Muscle of arm (tissue), 12 donors: ENCODE measurements around the gene NDUFAF4. TPM values are rescaled to one million over a fixed set of nuclear protein-coding genes. Genes with fewer than 3 reads are reported as not detected.
"Not testable (repeated sequence)": the region's sequence is repeated elsewhere in the genome, so short reads cannot be mapped to it uniquely, and the experiment has no call there.

Experiments used
- DNase-seq: peaks from one replicate; pipeline ENCODE4 v3.0.0-alpha.2; 2013
- polyA plus RNA-seq, 12 donors: library from polyadenylated mRNA; unstranded; fragments of 120-200 nt; gene quantifications; one replicate each; pipeline ENCODE4 v1.2.1, GENCODE V29; 2013; ENCODE audit not compliant: insufficient read length in 12 of 12

NDUFAF4 gene
- polyA plus RNA-seq, 12 donors = 17.9 to 41.4 (median 34.7) TPM; not detected in 1

- no peak for DNase-seq
These were observed 12.1 kb upstream of the NDUFAF4 start for GRCh38 chr6:96909811-96910210.

DNA sequence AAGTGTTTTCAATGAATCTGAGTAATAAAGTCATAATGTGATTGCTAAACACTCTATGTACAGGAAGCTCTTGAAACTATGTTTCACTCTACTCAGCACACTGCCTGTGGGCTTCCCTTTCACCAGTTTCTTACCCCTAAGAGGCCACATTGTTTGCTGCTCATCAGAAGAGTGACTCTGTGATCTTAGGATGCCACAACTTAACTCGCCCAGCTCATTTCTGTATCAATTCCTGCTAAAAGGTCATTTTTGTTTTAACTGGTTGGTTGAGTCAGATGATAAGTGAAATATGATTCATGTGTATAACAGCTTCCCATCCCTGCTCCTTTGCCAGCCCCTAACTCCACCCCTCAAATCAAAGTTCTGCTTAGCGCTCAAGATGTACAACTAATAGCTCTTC is 9.8 kb upstream of the NDUFAF4 start:
- no peak for DNase-seq

- DNase-seq = no peak
These were observed 3.2 kb upstream of the NDUFAF4 start for GRCh38 chr6:96900873-96901272.

DNA sequence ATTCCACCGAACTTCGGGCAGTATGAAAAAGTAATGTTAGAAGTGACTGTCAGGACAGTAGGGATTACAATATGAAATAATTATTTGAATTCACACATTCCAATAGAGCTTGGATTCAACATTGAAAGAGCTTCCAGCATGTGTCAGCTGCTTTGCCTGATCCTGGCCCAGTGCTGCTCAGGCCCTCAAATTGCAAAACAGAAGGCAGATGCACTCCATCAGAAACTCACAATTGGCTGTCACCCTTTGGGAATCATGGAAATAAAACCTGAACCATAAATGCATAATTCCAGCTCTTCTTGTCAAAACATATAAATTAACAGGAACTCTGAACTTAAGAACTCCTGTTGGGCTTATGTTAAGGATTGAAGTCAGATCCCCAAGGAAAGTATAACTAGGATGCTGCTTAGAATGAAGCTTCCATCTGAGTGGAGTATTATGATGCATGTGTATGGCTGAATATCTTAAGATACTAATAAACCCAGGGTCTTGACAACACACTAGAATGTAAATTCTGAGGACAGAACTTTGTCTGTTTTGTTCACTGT is 1.8 kb upstream of the NDUFAF4 start:
- no peak for DNase-seq

DNA sequence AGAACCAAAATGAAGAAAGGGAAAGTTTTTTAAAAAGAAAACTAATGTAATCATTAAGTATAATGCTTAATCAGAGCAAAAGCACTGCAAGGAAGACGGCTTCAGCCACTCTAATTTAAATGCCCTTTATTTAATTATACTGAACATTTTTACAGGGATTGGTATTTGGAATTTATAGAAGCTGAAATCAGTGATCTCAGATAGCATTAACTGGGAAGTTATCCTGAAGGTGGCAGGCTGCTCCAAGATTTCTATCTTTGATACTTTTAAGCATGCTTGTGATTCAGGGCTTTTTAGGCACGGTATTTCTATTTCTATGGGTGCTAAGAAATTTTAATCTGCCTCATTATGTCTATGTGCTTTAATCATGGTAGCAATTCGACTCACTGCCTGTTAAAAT is 1.3 kb upstream of the NDUFAF4 start:
- peak; percentile 38 for DNase-seq

GRCh38 chr6:96898241-96898851 is 655 bp upstream of the NDUFAF4 start:
- no peak for DNase-seq

DNA sequence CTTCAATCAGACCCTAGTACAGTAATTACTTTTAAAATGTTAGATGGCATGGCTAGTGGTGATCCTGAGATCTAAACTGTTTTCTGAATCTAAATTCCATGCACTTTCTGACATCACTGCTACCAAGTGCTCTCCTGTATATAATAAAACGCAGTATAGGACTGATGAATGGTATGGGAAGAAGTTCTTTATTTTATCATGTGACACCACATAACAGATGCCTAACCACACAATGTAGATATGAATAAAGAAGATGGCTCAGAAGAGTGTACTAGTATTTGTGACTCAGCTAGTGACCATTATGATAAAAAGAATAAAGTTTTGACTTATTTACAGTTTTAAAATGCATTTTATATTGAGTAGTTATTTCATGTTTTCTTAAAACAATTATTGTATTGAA is 8.5 kb downstream of the NDUFAF4 start:
- DNase-seq = no peak

- no peak for DNase-seq
These were observed 8.9 kb downstream of the NDUFAF4 start for GRCh38 chr6:96888745-96889144.

GRCh38 chr6:96886519-96886918 is 11.2 kb downstream of the NDUFAF4 start:
- no peak for DNase-seq

GRCh38 chr6:96885187-96885631 is 12.5 kb downstream of the NDUFAF4 start:
- DNase-seq = not testable (repeated sequence)

- no peak for DNase-seq
These were observed 19.5 kb downstream of the NDUFAF4 start for GRCh38 chr6:96878143-96878542.

GRCh38 chr6:96876886-96877545 is 20.7 kb downstream of the NDUFAF4 start:
- DNase-seq = no peak

- no peak for DNase-seq
These were observed 24.7 kb downstream of the NDUFAF4 start for GRCh38 chr6:96872976-96873375.

- no peak for DNase-seq
These were observed 32.7 kb downstream of the NDUFAF4 start for GRCh38 chr6:96865055-96865405.

GRCh38 chr6:96864216-96865054 is 33.3 kb downstream of the NDUFAF4 start:
- DNase-seq = no peak

- no peak for DNase-seq
These were observed 35.1 kb downstream of the NDUFAF4 start for GRCh38 chr6:96862560-96862959.

DNA sequence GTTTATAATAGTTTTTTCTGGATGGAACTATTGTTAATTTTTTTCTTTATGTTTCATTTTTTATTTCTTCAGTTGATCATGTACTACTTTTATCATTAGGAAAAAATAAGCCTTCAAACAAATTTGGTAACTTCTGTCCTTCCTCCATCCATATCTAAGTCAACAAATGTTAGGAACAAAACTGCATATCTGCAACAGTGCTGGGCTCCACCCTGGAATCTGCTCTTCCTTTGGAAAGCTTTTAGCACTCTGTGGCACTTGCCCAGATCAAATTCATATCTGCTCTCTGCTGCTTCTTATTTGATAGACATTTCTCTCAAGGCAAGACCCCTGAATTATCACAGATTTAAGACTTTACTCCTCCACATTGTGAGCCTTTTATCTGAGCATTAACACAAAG is 36.1 kb downstream of the NDUFAF4 start:
- no peak for DNase-seq

- no peak for DNase-seq
These were observed 40.8 kb downstream of the NDUFAF4 start for GRCh38 chr6:96856856-96857255.

DNA sequence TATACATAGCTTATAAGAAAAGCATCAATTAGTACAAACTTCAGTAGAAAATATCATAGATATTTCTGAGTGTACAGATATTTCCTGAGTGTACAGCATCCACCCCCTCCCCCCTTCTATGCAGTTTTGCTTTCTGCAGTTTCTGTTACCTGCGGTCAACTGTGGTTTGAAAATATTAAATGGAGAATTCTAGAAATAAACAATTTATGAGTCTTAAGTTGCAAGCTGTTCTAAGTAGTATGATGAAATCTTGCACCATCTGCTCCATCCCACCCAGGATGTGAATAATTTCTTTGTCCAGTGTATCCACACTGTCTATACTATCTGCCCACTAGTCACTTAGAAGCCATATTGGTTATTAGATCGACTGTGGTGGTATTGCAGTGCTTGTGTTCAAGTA is 44.6 kb downstream of the NDUFAF4 start:
- no peak for DNase-seq

DNA sequence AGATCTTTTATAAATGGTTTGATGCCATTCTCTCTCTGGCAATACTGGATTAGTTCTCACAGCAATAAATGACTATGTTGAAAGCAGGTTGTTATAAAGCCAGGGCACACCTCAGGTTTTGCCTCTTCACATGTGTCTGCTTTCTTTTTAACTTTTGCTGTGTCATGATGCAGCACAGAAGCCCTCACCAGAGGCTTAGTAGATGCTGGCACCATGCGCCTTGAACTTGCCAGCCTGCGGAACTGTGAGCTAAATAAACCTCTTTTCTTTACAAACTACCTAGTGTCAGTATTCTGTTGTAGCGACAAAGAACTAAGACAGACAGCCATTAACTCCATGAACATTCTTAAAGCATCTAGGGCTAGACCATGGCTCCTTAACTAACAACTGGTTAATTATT is 45.1 kb downstream of the NDUFAF4 start:
- DNase-seq = no peak

DNA sequence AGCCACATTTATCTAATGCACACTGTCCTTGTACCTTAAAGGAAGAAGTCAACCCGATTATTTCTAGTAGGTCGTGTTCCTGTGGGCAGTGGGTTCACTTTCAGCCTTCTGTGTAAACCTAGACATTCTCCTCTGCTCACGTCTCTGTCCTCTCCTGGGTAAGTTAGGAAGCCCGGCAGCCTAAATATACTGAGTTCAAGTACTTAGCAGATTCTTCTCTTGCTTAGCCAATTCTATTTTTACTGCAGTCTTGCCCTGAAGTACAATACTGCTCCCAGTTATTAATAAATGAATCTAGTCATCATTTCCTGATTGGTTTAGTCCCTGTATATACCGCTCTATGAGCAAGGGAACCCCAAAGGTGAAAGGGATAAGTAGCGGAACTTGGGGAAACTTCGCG is 45.8 kb downstream of the NDUFAF4 start:
- no peak for DNase-seq

- DNase-seq = no peak
These were observed 48.1 kb downstream of the NDUFAF4 start for GRCh38 chr6:96849615-96850014.

DNA sequence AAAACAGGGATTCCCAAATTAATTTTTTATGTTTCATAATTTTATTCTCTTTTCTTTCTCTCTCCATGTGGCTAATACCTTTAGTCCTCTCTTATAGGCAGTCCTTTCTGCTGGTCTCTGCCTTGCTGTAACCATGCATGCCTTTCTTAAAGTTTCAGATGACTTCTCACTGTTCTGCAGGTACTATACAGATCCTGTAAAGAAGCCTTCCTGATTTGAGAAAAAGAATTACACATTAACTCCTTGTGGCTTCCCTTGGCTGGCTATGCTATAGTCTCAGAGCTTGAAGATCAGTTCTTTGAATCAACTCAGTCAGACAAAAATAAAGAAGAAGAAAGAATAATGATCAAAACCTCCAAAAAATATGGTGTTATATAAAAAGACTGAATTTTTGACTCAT is 53.2 kb downstream of the NDUFAF4 start:
- DNase-seq = no peak
